Osteoblast (primary cell): Measurements from ENCODE around the gene CRAMP1. TPM values are rescaled to one million over a fixed set of nuclear protein-coding genes. Genes with fewer than 3 reads are reported as not detected.

Source experiments
- DNase-seq: peaks from one replicate; pipeline ENCODE4 v3.0.0; 2011; ENCODE audit warnings: low spot score, mixed read lengths; ENCODE audit not compliant: insufficient read length; ENCODE audit errors: missing footprints
- H2AFZ ChIP-seq: 2 replicates; pipeline ENCODE4 v1.6.0; 2011; ENCODE audit warnings: mild to moderate bottlenecking, low read length
- H3K27ac ChIP-seq: 2 replicates; pipeline ENCODE4 v1.5.1; 2011; ENCODE audit warnings: mild to moderate bottlenecking, low read depth, low read length, moderate library complexity
- H3K27me3 ChIP-seq: 2 replicates; pipeline ENCODE4 v1.6.0; 2012; ENCODE audit warnings: mild to moderate bottlenecking, control low read depth, inconsistent platforms, low read length, moderate library complexity; ENCODE audit not compliant: insufficient read depth
- H3K36me3 ChIP-seq: 2 replicates; pipeline ENCODE4 v1.5.1; 2011; ENCODE audit warnings: mild to moderate bottlenecking, low read length, control low read depth, moderate library complexity; ENCODE audit not compliant: insufficient read depth
- H3K4me1 ChIP-seq: 2 replicates; pipeline ENCODE4 v1.5.1; 2011; ENCODE audit warnings: mild to moderate bottlenecking, low read length, control low read depth, moderate library complexity; ENCODE audit not compliant: insufficient read depth
- H3K4me2 ChIP-seq: 2 replicates; pipeline ENCODE4 v1.6.0; 2011; ENCODE audit warnings: mild to moderate bottlenecking, low read length; ENCODE audit not compliant: insufficient read depth
- H3K4me3 ChIP-seq: fragments of 200-600 bp; sonication (generic); 3 replicates; pipeline ENCODE4 v1.5.1; 2012; ENCODE audit warnings: mild to moderate bottlenecking, low read length, inconsistent platforms; ENCODE audit not compliant: insufficient read depth
- H3K79me2 ChIP-seq: 2 replicates; pipeline ENCODE4 v1.6.0; 2012; ENCODE audit warnings: mild to moderate bottlenecking, low read length, control low read depth, inconsistent platforms; ENCODE audit not compliant: insufficient read depth
- H3K9me3 ChIP-seq: 2 replicates; pipeline ENCODE4 v1.5.1; 2011; ENCODE audit warnings: low read depth, low read length, control low read depth
- H4K20me1 ChIP-seq: 2 replicates; pipeline ENCODE4 v1.6.0; 2012; ENCODE audit warnings: mild to moderate bottlenecking, low read length, control low read depth; ENCODE audit not compliant: insufficient read depth
- CTCF ChIP-seq: IDR thresholded peaks from 2 replicates; pipeline ENCODE4 v1.5.1; 2011; ENCODE audit warnings: mild to moderate bottlenecking, low read depth, low read length, moderate library complexity; ENCODE audit errors: extremely low read depth
- total RNA-seq: library from RNA; depleted of rRNA; stranded (reverse); fragments of >200 nt; gene quantifications from 2 replicates; pipeline ENCODE4 v1.2.3, GENCODE V29; 2012

CRAMP1 gene
- total RNA-seq, 1 donor: 11.2 TPM

GRCh38 chr16:1691276-1691675 is 79.1 kb downstream of the CRAMP1 start:
- H3K9me3 ChIP-seq: no peaks in the 10 kb centered on the region
- peak; percentile 44 for TF ChIP-seq CTCF
- no peaks in the 10 kb centered on the region for H3K27me3 ChIP-seq
- peaks cover 3% of the 10 kb centered on the region for H4K20me1 ChIP-seq
- no peak for DNase-seq
- H3K4me3 ChIP-seq: no peak overlapping the region
- peak overlapping the region; percentile 77 for H3K27ac ChIP-seq
- peak overlapping the region; percentile 16 for H3K4me2 ChIP-seq
- no peak overlapping the region for H2AFZ ChIP-seq
- H3K4me1 ChIP-seq: peaks cover 28% of the 10 kb centered on the region
- peaks cover 51% of the 10 kb centered on the region for H3K36me3 ChIP-seq
- H3K79me2 ChIP-seq: peaks cover 63% of the 10 kb centered on the region

GRCh38 chr16:1691956-1692355 is 79.8 kb downstream of the CRAMP1 start:
- Histone ChIP-seq H3K36me3 (peaks cover 54% of the 10 kb centered on the region), H3K4me3 (no peak overlapping the region), H2AFZ (peak overlapping the region; percentile 19), H3K27me3 (no peaks in the 10 kb centered on the region), H3K9me3 (no peaks in the 10 kb centered on the region), H3K27ac (peak overlapping the region; percentile 77), H3K4me1 (peaks cover 28% of the 10 kb centered on the region), H3K79me2 (peaks cover 62% of the 10 kb centered on the region), H4K20me1 (peaks cover 2% of the 10 kb centered on the region), H3K4me2 (peak overlapping the region; percentile 54)
- DNase-seq: peak; percentile 96
- TF ChIP-seq CTCF: no peak

- H3K27me3 ChIP-seq: no peaks in the 10 kb centered on the region
- H3K36me3 ChIP-seq: peaks cover 78% of the 10 kb centered on the region
- no peak overlapping the region for H3K27ac ChIP-seq
- no peaks in the 10 kb centered on the region for H4K20me1 ChIP-seq
- no peak overlapping the region for H3K4me3 ChIP-seq
- H3K4me1 ChIP-seq: peaks cover 7% of the 10 kb centered on the region
- H2AFZ ChIP-seq: no peak overlapping the region
- no peak overlapping the region for H3K4me2 ChIP-seq
- no peaks in the 10 kb centered on the region for H3K9me3 ChIP-seq
- TF ChIP-seq CTCF: no peak
- H3K79me2 ChIP-seq: peaks cover 26% of the 10 kb centered on the region
- no peak for DNase-seq
Measured at GRCh38 chr16:1696863-1697262, 84.7 kb downstream of the CRAMP1 start.

DNA sequence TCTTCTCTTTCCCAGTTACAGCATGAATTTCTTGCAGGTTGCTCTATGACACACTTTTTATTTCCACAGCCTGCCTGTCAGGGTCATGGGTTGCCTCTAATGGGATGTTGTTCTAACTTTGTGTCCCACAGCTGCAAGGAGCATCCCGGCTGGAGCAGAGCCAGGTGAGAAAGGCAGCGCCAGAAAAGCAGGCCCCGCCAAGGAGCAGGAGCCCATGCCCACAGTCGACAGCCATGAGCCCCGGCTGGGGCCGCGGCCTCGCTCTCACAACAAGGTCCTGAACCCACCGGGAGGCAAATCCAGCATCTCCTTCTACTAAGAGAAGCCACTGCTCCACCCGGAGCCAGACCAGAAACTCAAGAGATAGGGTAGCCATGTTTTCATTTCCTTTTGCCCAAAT is 86.5 kb downstream of the CRAMP1 start:
- no peak overlapping the region for H3K4me2 ChIP-seq
- H2AFZ ChIP-seq: no peak overlapping the region
- H4K20me1 ChIP-seq: no peaks in the 10 kb centered on the region
- H3K79me2 ChIP-seq: peaks cover 10% of the 10 kb centered on the region
- H3K36me3 ChIP-seq: peaks cover 70% of the 10 kb centered on the region
- no peak for TF ChIP-seq CTCF
- no peaks in the 10 kb centered on the region for H3K9me3 ChIP-seq
- H3K4me1 ChIP-seq: no peaks in the 10 kb centered on the region
- no peak overlapping the region for H3K27ac ChIP-seq
- no peak overlapping the region for H3K4me3 ChIP-seq
- H3K27me3 ChIP-seq: no peaks in the 10 kb centered on the region
- no peak for DNase-seq
